ENCODE data around the gene IKZF4. TPM values are rescaled to one million over a fixed set of nuclear protein-coding genes. Genes with fewer than 3 reads are reported as not detected.

The IKZF4 gene
- total and polyA plus RNA-seq, 10 of the 15 experiments (the other 5 are each of a cell fraction or from before 2014, with no cell fraction given), result 0.74 to 5.5 (median 1.1) TPM

DNA sequence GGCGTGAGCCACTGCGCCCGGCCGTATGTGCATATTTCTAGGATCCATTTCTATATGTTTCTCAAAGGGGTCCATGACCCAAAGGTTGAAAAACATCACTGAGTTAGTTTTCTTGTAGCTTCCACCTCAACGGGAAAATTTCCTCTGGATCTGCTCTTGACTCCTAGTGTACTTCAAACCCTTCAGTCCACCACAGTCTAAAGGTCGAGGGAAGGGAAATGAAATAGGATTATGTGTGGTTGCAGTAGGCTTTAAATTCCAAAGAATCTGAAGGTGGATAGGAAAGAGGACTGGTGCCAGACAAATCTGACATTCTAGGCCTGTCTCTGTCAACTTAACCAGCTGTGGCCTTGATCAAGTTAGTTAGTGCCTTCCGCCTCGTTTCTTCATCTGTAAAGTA is 25.5 kb upstream of the IKZF4 start (continued):
- TF ChIP-seq, protein P1, sequence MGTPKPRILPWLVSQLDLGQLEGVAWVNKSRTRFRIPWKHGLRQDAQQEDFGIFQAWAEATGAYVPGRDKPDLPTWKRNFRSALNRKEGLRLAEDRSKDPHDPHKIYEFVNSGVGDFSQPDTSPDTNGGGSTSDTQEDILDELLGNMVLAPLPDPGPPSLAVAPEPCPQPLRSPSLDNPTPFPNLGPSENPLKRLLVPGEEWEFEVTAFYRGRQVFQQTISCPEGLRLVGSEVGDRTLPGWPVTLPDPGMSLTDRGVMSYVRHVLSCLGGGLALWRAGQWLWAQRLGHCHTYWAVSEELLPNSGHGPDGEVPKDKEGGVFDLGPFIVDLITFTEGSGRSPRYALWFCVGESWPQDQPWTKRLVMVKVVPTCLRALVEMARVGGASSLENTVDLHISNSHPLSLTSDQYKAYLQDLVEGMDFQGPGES (IDR thresholded peaks at IDR 0.05), result no peak
- TF ChIP-seq GABPA (IDR thresholded peaks at IDR 0.05; ENCODE audit: low read depth) (no peak), HDAC6 (IDR thresholded peaks at IDR 0.05; ENCODE audit: unreplicated experiment) (no peak), NFYB (IDR thresholded peaks at IDR 0.05; ENCODE audit: insufficient read depth, low read depth, low read length) (no peak)

- H3K9ac ChIP-seq (ENCODE audit: control insufficient read depth, insufficient read depth, low read length), result peak overlapping the region; percentile 72
- FAIRE-seq (peak; percentile 73), ATAC-seq (peak; percentile 62), DNase-seq (ENCODE audit: low read depth, low spot score) (no peak)
- TSS peak; percentile 88 for BruUV-seq (replicated peaks)
- no peak overlapping the region; the same call in 1 of the 2 replicates for H2AFZ ChIP-seq (ENCODE audit: control insufficient read depth, low read depth, low read length)
- ChIA-PET CTCF (interaction anchor here (0.5 to 6.0 kb wide), 47 partner anchors 9 to 351 kb away, joined by 3 to 107 read pairs (median 5); partner anchors contain the start of genes DGKA, DNAJC14, ORMDL2 and PA2G4), RAD21 (ENCODE audit: unreplicated experiment) (interaction anchor here (0.8 to 4.8 kb wide), 21 partner anchors 8 to 281 kb away, joined by 3 to 44 read pairs (median 10); partner anchors contain the start of genes PA2G4 and RAB5B), SMC1A (ENCODE audit: uncharacterized antibody, unreplicated experiment) (interaction anchor here (0.7 to 4.2 kb wide), 15 partner anchors 11 to 267 kb away, joined by 3 to 52 read pairs (median 5); partner anchors contain the start of genes PYM1, RAB5B and ZC3H10), POLR2A (interaction anchor here (0.5 to 2.6 kb wide), 15 partner anchors 11 to 192 kb away, joined by 3 to 46 read pairs (median 6); partner anchors contain the start of genes PYM1, RAB5B and ZC3H10)
- in situ Hi-C loops (cut with MboI) (no loop called here), intact Hi-C loops (cut with micrococcal nuclease; ENCODE audit: unreplicated experiment) (loop anchor here (1.0 to 5.0 kb wide), 3 partner anchors 33 to 121 kb away; partner anchors contain the start of genes RPL41, RPS26 and ZC3H10)
- H3K27me3 ChIP-seq (replicated peaks in 1 of 2; ENCODE audit: control insufficient read depth in 2 of 2, insufficient read depth in 2 of 2, low read length in 1 of 2), result no peaks in the 10 kb centered on the region
- H3K79me2 ChIP-seq (ENCODE audit: control insufficient read depth, insufficient read depth, low read length), result no peaks in the 10 kb centered on the region
- no peaks in the 10 kb centered on the region for H4K20me1 ChIP-seq (ENCODE audit: control insufficient read depth, insufficient read depth)
- H3K27ac ChIP-seq (ENCODE audit: control insufficient read depth, insufficient read depth), result no peak overlapping the region
- H3K4me2 ChIP-seq (ENCODE audit: control insufficient read depth, insufficient read depth), result peak overlapping the region; percentile 88
- H3K4me3 ChIP-seq, result peak overlapping the region; percentile 74
- peaks cover 3 to 15% of the 10 kb centered on the region in 2 experiments for H3K36me3 ChIP-seq (ENCODE audit: control insufficient read depth in 2 of 2, insufficient read depth in 2 of 2, low read length in 1 of 2)
- H3K9me3 ChIP-seq (replicated peaks; ENCODE audit: control insufficient read depth, insufficient read depth, low read length), result no peaks in the 10 kb centered on the region
- 32% methylated on average over 14 of the region's 14 CpGs for WGBS (ENCODE audit: insufficient coverage, insufficient replicate concordance, low lambda C conversion rate, missing lambda C conversion rate)
- H3K4me1 ChIP-seq (ENCODE audit: control insufficient read depth, insufficient read depth, low read length), result peaks cover 3% of the 10 kb centered on the region; the same call in 1 of the 2 replicates
- TF ChIP-seq SMARCA5 (IDR thresholded peaks at IDR 0.05), result 0 out of 2 replicates have a peak, but pooled peaks have one; percentile 34
- TF ChIP-seq, protein P2, sequence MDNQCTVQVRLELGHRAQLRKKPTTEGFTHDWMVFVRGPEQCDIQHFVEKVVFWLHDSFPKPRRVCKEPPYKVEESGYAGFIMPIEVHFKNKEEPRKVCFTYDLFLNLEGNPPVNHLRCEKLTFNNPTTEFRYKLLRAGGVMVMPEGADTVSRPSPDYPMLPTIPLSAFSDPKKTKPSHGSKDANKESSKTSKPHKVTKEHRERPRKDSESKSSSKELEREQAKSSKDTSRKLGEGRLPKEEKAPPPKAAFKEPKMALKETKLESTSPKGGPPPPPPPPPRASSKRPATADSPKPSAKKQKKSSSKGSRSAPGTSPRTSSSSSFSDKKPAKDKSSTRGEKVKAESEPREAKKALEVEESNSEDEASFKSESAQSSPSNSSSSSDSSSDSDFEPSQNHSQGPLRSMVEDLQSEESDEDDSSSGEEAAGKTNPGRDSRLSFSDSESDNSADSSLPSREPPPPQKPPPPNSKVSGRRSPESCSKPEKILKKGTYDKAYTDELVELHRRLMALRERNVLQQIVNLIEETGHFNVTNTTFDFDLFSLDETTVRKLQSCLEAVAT (IDR thresholded peaks at IDR 0.05), result peak; percentile 74
- no peak for TF ChIP-seq MYB (IDR thresholded peaks at IDR 0.05; ENCODE audit: borderline replicate concordance, low read depth, low read length)
- TF ChIP-seq NFXL1 (IDR thresholded peaks at IDR 0.05; ENCODE audit: borderline replicate concordance), result no peak
- peak; percentile 16; the same call in 1 of the 2 replicates for TF ChIP-seq PML (IDR thresholded peaks at IDR 0.05; ENCODE audit: low read length)
- peak; percentile 57 for TF ChIP-seq NBN (IDR thresholded peaks at IDR 0.05)
- no peak for TF ChIP-seq CHD2 (IDR thresholded peaks at IDR 0.05; ENCODE audit: borderline replicate concordance, low read depth, low read length)
- no peak for TF ChIP-seq RB1 (IDR thresholded peaks at IDR 0.05; ENCODE audit: borderline replicate concordance)
- TF ChIP-seq, protein P3, sequence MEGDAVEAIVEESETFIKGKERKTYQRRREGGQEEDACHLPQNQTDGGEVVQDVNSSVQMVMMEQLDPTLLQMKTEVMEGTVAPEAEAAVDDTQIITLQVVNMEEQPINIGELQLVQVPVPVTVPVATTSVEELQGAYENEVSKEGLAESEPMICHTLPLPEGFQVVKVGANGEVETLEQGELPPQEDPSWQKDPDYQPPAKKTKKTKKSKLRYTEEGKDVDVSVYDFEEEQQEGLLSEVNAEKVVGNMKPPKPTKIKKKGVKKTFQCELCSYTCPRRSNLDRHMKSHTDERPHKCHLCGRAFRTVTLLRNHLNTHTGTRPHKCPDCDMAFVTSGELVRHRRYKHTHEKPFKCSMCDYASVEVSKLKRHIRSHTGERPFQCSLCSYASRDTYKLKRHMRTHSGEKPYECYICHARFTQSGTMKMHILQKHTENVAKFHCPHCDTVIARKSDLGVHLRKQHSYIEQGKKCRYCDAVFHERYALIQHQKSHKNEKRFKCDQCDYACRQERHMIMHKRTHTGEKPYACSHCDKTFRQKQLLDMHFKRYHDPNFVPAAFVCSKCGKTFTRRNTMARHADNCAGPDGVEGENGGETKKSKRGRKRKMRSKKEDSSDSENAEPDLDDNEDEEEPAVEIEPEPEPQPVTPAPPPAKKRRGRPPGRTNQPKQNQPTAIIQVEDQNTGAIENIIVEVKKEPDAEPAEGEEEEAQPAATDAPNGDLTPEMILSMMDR (IDR thresholded peaks at IDR 0.05 in 2 of 3, conservative IDR thresholded peaks at IDR 0.05 in 1 of 3; ENCODE audit: control insufficient read depth in 2 of 3, extremely low read depth in 1 of 3, insufficient read depth in 1 of 3, low read depth in 3 of 3, low read length in 3 of 3), result peak; percentile 76 to 91 (median 79)
- peak; percentile 89 for TF ChIP-seq RAD21 (IDR thresholded peaks at IDR 0.05; ENCODE audit: insufficient read depth, low read depth, low read length)
- TF ChIP-seq MTA3 (IDR thresholded peaks at IDR 0.05; ENCODE audit: borderline replicate concordance, low read length), result no peak
- no peak for TF ChIP-seq MEF2B (IDR thresholded peaks at IDR 0.05; ENCODE audit: partially characterized antibody, poor library complexity, severe bottlenecking)
- 0 out of 2 replicates have a peak, but pooled peaks have one; percentile 26 for TF ChIP-seq YY1 (IDR thresholded peaks at IDR 0.05; ENCODE audit: low read depth, low read length)
- no peak for TF ChIP-seq GABPA (IDR thresholded peaks at IDR 0.05; ENCODE audit: low read depth)
- TF ChIP-seq SMC3 (IDR thresholded peaks at IDR 0.05; ENCODE audit: borderline replicate concordance, low read length), result peak; percentile 64; the same call in 1 of the 2 replicates
Measured at GRCh38 chr12:55996201-55996714, 24.6 kb upstream of the IKZF4 start.

All from GM12878 (cell line).